GM12878 (cell line): ENCODE data around the gene SEMA4D. TPM values are rescaled to one million over a fixed set of nuclear protein-coding genes. Genes with fewer than 3 reads are reported as not detected.

Source experiments
- ATAC-seq: fragments of 200-7000 bp; cut with Tn5 transposase; 3 replicates; pipeline ENCODE4 v1.9.1; 2020; ENCODE audit warnings: mild to moderate bottlenecking, moderate library complexity
- BruUV-seq: library from RNA; stranded (reverse); fragments of 400-500 nt; replicated peaks from 2 replicates; lab custom pipeline; 2021; lab: Mats Ljungman, UMichigan
- CTCF ChIA-PET: fragments of 300-600 bp; sonication (Branson Sonifier 250); formaldehyde crosslinking; extraction: SDS; loops from one replicate; lab custom pipeline; 2021; ENCODE audit warnings: inconsistent platforms; lab: Yijun Ruan, JAX
- POLR2A ChIA-PET: fragments of 350-600 bp; formaldehyde crosslinking; extraction: SDS; loops from one replicate; lab custom pipeline; 2021; ENCODE audit warnings: inconsistent platforms; lab: Charles Lee
- RAD21 ChIA-PET: fragments of 300-600 bp; sonication (Branson Sonifier 250); formaldehyde crosslinking; loops from one replicate; lab custom pipeline; 2023; ENCODE audit warnings: antibody characterized with exemption; ENCODE audit not compliant: unreplicated experiment; lab: Charles Lee
- SMC1A ChIA-PET: fragments of 300-600 bp; sonication (Branson Sonifier 250); formaldehyde crosslinking; loops from one replicate; lab custom pipeline; 2023; ENCODE audit not compliant: unreplicated experiment, uncharacterized antibody; lab: Charles Lee
- DNase-seq: peaks from one replicate; pipeline ENCODE4 v3.0.0-alpha.2; 2011; ENCODE audit warnings: low read depth, low spot score
- FAIRE-seq: peaks from 3 replicates; lab custom pipeline; 2011; peaks lifted over from hg19 to GRCh38; lab: Jason Lieb, UNC
- H2AFZ ChIP-seq: 2 replicates; pipeline ENCODE4 v1.6.0; 2011; ENCODE audit warnings: low read depth, low read length, control low read depth; ENCODE audit not compliant: control insufficient read depth
- H3K27ac ChIP-seq: 2 replicates; pipeline ENCODE4 v1.5.1; 2011; ENCODE audit warnings: control low read depth; ENCODE audit not compliant: control insufficient read depth, insufficient read depth
- H3K27me3 ChIP-seq, 2 experiments: replicated peaks in 1 of 2; 2 replicates each; pipeline versions ENCODE4 v1.6.0 to v1.6.1; 2011; ENCODE audit warnings: low read length in 1 of 2; ENCODE audit not compliant: control insufficient read depth in 2 of 2, insufficient read depth in 2 of 2
- H3K36me3 ChIP-seq, 2 experiments: 2 replicates each; pipeline ENCODE4 v1.5.1; 2011; ENCODE audit warnings: low read length in 1 of 2; ENCODE audit not compliant: control insufficient read depth in 2 of 2, insufficient read depth in 2 of 2
- H3K4me1 ChIP-seq: 2 replicates; pipeline ENCODE4 v1.6.1; 2011; ENCODE audit warnings: mild to moderate bottlenecking, low read length, moderate library complexity, mixed read lengths; ENCODE audit not compliant: control insufficient read depth, insufficient read depth
- H3K4me2 ChIP-seq: 2 replicates; pipeline ENCODE4 v1.6.0; 2011; ENCODE audit warnings: control low read depth; ENCODE audit not compliant: control insufficient read depth, insufficient read depth
- H3K4me3 ChIP-seq: fragments of 200-600 bp; sonication (generic); 2 replicates; pipeline ENCODE4 v1.5.1; 2016
- H3K79me2 ChIP-seq: 2 replicates; pipeline ENCODE4 v1.6.0; 2011; ENCODE audit warnings: low read length; ENCODE audit not compliant: control insufficient read depth, insufficient read depth
- H3K9ac ChIP-seq: 2 replicates; pipeline ENCODE4 v1.8.0; 2011; ENCODE audit warnings: low read length, control low read depth, mixed read lengths; ENCODE audit not compliant: control insufficient read depth, insufficient read depth
- H3K9me3 ChIP-seq: replicated peaks from 3 replicates; pipeline ENCODE4 v1.5.1; 2011; ENCODE audit warnings: mild to moderate bottlenecking, low read length; ENCODE audit not compliant: control insufficient read depth, insufficient read depth
- H4K20me1 ChIP-seq: 2 replicates; pipeline ENCODE4 v1.6.0; 2011; ENCODE audit not compliant: control insufficient read depth, insufficient read depth
- CEBPB ChIP-seq, 2 experiments: fragments of 150-350 bp in 1 of 2; IDR thresholded peaks; 2 replicates each; pipeline ENCODE4 v1.6.1; 2012 to 2014; ENCODE audit warnings: low read depth in 2 of 2, low read length in 2 of 2, borderline replicate concordance in 1 of 2, inconsistent platforms in 1 of 2
- HDGF ChIP-seq: fragments of 450-650 bp; IDR thresholded peaks from 2 replicates; pipeline ENCODE4 v1.6.1; 2016; ENCODE audit warnings: antibody characterized with exemption
- RB1 ChIP-seq: fragments of 450-650 bp; formaldehyde crosslinking; IDR thresholded peaks from 2 replicates; pipeline ENCODE4 v1.6.1; 2017; ENCODE audit warnings: mild to moderate bottlenecking, borderline replicate concordance
- WRNIP1 ChIP-seq: IDR thresholded peaks from 2 replicates; pipeline ENCODE4 v1.6.1; 2011; ENCODE audit warnings: low read depth, low read length, improper control_type of control experiment, borderline replicate concordance
- WGBS: methylation state at CpG from one replicate; pipeline ENCODE4 v1.1.6; 2016; ENCODE audit warnings: low lambda C conversion rate; ENCODE audit not compliant: insufficient replicate concordance, insufficient coverage; ENCODE audit errors: missing lambda C conversion rate; 5-methylcytosine and 5-hydroxymethylcytosine counted together
- in situ Hi-C: fragments of 300-500 bp; cut with MboI; formaldehyde crosslinking; loops from 9 replicates; pipeline ENCODE4 v1.14.3; 2018; ENCODE audit warnings: mixed read lengths
- intact Hi-C: fragments of 100-400 bp; cut with micrococcal nuclease; formaldehyde crosslinking; loops from one replicate; pipeline ENCODE4 v1.14.2; 2022; ENCODE audit not compliant: unreplicated experiment
- polyA plus RNA-seq, 11 experiments: library from polyadenylated mRNA; depleted of rRNA in 4 of 11; unstranded in 6 of 11; stranded (reverse) in 5 of 11; fragments of >200 nt; fragmentation: Nextera tagmentation in 4 of 11; fragmentation: Illumina TruSeq in 1 of 11; extraction: Ambion mirVana in 4 of 11; extraction: Trizol in 1 of 11; gene quantifications; 1 replicate in 1 of 11; 2 replicates in 10 of 11; pipeline versions ENCODE4 v1.2.1 to v1.2.3, GENCODE V29; 2011 to 2016; ENCODE audit warnings: inconsistent platforms in 2 of 11, missing spikeins in 2 of 11, low read depth in 1 of 11
- total RNA-seq, 4 experiments: library from RNA; depleted of rRNA in 3 of 4; stranded (reverse); fragments of >200 nt in 3 of 4; fragmentation: Illumina TruSeq in 1 of 4; extraction: Trizol in 1 of 4; gene quantifications; 2 replicates each; pipeline versions ENCODE4 v1.2.1 to v1.2.3, GENCODE V29; 2013 to 2021
- TF ChIP-seq, protein P1 (sequence below): IDR thresholded peaks from 2 replicates; pipeline ENCODE4 v1.6.1; 2011; ENCODE audit warnings: borderline replicate concordance, low read depth, mild to moderate bottlenecking, moderate library complexity, mixed read lengths, low read length; ENCODE audit not compliant: insufficient read depth; ENCODE audit errors: extremely low read length
- TF ChIP-seq, protein P2 (sequence below): fragments of 450-650 bp; conservative IDR thresholded peaks from 2 replicates; pipeline ENCODE4 v1.6.1; 2017; ENCODE audit warnings: mild to moderate bottlenecking, moderate library complexity
- TF ChIP-seq, protein P3 (sequence below): IDR thresholded peaks from 2 replicates; pipeline ENCODE4 v1.6.1; 2012; ENCODE audit warnings: improper control_type of control experiment, low read depth, low read length; ENCODE audit not compliant: insufficient replicate concordance

SEMA4D gene
- total and polyA plus RNA-seq, 10 of the 15 experiments (the other 5 are each of a cell fraction or from before 2014, with no cell fraction given) = 15.1 to 136 (median 39.6) TPM

DNA sequence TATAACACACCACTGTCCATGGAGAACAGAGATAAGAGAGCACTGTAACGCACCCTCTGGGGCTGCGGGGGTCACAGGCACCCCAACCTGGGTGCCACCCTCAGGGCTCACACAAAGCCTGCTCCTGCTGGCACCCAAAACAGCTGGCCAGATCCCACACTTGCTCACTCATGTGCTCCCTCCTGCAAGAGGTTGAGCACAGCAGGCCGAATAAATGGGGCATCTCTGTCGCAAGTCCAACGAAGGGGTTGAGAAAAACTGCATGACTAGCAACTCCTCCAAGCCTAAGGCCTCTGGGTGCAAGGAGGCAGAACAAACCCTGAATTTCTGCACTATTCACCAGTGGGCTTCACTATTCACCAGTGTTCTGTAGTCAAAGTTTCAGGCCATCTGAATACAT is 99.3 kb downstream of the SEMA4D start:
- Histone ChIP-seq H3K9me3 (no peaks in the 10 kb centered on the region), H3K36me3 (peaks cover 37 to 63% of the 10 kb centered on the region in 2 experiments), H3K4me1 (peaks cover 24% of the 10 kb centered on the region), H3K4me2 (no peak overlapping the region), H4K20me1 (no peaks in the 10 kb centered on the region), H2AFZ (no peak overlapping the region), H3K27me3 (no peaks in the 10 kb centered on the region), H3K4me3 (no peak overlapping the region), H3K27ac (no peak overlapping the region), H3K9ac (no peak overlapping the region), H3K79me2 (peaks cover 2% of the 10 kb centered on the region)
- ATAC-seq = no peak
- in situ Hi-C loops (no loop called here), intact Hi-C loops (no loop called here)
- ChIA-PET CTCF (interaction anchor here (1.0 to 2.0 kb wide), 5 partner anchors 12 to 150 kb away, joined by 3 to 6 read pairs (median 4); no protein-coding TSS in a partner anchor), SMC1A (interaction anchor here (1.2 kb wide), 1 partner anchor 12 kb away, joined by 3 read pairs; no protein-coding TSS in a partner anchor), RAD21 (interaction anchor here (0.9 to 1.6 kb wide), 2 partner anchors 20 to 31 kb away, joined by 3 read pairs; no protein-coding TSS in a partner anchor), POLR2A (interaction anchor here (1.0 kb wide), 1 partner anchor 41 kb away, joined by 3 read pairs; no protein-coding TSS in a partner anchor)
- DNase-seq = no peak
- 98% methylated on average over 5 of the region's 5 CpGs for WGBS
- BruUV-seq = no TSS peak
- TF ChIP-seq, protein P1, sequence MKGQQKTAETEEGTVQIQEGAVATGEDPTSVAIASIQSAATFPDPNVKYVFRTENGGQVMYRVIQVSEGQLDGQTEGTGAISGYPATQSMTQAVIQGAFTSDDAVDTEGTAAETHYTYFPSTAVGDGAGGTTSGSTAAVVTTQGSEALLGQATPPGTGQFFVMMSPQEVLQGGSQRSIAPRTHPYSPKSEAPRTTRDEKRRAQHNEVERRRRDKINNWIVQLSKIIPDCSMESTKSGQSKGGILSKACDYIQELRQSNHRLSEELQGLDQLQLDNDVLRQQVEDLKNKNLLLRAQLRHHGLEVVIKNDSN = no peak
- TF ChIP-seq HDGF = no peak
- no peak for TF ChIP-seq WRNIP1
- TF ChIP-seq CEBPB (IDR thresholded peaks at IDR 0.05; ENCODE audit: borderline replicate concordance in 1 of 2, low read depth in 2 of 2, low read length in 2 of 2) = no peak
- no peak for TF ChIP-seq RB1
- TF ChIP-seq, protein P2, sequence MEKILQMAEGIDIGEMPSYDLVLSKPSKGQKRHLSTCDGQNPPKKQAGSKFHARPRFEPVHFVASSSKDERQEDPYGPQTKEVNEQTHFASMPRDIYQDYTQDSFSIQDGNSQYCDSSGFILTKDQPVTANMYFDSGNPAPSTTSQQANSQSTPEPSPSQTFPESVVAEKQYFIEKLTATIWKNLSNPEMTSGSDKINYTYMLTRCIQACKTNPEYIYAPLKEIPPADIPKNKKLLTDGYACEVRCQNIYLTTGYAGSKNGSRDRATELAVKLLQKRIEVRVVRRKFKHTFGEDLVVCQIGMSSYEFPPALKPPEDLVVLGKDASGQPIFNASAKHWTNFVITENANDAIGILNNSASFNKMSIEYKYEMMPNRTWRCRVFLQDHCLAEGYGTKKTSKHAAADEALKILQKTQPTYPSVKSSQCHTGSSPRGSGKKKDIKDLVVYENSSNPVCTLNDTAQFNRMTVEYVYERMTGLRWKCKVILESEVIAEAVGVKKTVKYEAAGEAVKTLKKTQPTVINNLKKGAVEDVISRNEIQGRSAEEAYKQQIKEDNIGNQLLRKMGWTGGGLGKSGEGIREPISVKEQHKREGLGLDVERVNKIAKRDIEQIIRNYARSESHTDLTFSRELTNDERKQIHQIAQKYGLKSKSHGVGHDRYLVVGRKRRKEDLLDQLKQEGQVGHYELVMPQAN = no peak
- TF ChIP-seq, protein P3, sequence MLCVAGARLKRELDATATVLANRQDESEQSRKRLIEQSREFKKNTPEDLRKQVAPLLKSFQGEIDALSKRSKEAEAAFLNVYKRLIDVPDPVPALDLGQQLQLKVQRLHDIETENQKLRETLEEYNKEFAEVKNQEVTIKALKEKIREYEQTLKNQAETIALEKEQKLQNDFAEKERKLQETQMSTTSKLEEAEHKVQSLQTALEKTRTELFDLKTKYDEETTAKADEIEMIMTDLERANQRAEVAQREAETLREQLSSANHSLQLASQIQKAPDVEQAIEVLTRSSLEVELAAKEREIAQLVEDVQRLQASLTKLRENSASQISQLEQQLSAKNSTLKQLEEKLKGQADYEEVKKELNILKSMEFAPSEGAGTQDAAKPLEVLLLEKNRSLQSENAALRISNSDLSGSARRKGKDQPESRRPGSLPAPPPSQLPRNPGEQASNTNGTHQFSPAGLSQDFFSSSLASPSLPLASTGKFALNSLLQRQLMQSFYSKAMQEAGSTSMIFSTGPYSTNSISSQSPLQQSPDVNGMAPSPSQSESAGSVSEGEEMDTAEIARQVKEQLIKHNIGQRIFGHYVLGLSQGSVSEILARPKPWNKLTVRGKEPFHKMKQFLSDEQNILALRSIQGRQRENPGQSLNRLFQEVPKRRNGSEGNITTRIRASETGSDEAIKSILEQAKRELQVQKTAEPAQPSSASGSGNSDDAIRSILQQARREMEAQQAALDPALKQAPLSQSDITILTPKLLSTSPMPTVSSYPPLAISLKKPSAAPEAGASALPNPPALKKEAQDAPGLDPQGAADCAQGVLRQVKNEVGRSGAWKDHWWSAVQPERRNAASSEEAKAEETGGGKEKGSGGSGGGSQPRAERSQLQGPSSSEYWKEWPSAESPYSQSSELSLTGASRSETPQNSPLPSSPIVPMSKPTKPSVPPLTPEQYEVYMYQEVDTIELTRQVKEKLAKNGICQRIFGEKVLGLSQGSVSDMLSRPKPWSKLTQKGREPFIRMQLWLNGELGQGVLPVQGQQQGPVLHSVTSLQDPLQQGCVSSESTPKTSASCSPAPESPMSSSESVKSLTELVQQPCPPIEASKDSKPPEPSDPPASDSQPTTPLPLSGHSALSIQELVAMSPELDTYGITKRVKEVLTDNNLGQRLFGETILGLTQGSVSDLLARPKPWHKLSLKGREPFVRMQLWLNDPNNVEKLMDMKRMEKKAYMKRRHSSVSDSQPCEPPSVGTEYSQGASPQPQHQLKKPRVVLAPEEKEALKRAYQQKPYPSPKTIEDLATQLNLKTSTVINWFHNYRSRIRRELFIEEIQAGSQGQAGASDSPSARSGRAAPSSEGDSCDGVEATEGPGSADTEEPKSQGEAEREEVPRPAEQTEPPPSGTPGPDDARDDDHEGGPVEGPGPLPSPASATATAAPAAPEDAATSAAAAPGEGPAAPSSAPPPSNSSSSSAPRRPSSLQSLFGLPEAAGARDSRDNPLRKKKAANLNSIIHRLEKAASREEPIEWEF = no peak
- no peak for FAIRE-seq
